HEK293 (cell line): ENCODE measurements around the gene SLC35G1.

ENCODE experiments used
- GFI1B ChIP-seq: fragments of 450-650 bp; formaldehyde crosslinking; IDR thresholded peaks from 2 replicates; pipeline ENCODE4 v1.5.1; 2016; ENCODE audit warnings: missing biosample characterization, missing genetic modification characterization
- IKZF3 ChIP-seq: fragments of 450-650 bp; IDR thresholded peaks from 2 replicates; pipeline ENCODE4 v1.5.0; 2018; ENCODE audit warnings: missing biosample characterization, mild to moderate bottlenecking, missing genetic modification characterization, moderate library complexity
- INSM2 ChIP-seq: fragments of 450-650 bp; formaldehyde crosslinking; IDR thresholded peaks from 2 replicates; pipeline ENCODE4 v1.5.1; 2016; ENCODE audit warnings: missing biosample characterization, missing genetic modification characterization
- PATZ1 ChIP-seq: fragments of 450-650 bp; formaldehyde crosslinking; IDR thresholded peaks from 2 replicates; pipeline ENCODE4 v1.5.1; 2016; ENCODE audit warnings: missing biosample characterization, missing genetic modification characterization
- PRDM2 ChIP-seq: fragments of 450-650 bp; formaldehyde crosslinking; IDR thresholded peaks from 2 replicates; pipeline ENCODE4 v1.5.1; 2016; ENCODE audit warnings: missing biosample characterization, missing genetic modification characterization, borderline replicate concordance
- RBAK ChIP-seq: fragments of 450-650 bp; formaldehyde crosslinking; IDR thresholded peaks from 2 replicates; pipeline ENCODE4 v1.5.1; 2016; ENCODE audit warnings: missing biosample characterization, missing genetic modification characterization
- REPIN1 ChIP-seq: fragments of 450-650 bp; formaldehyde crosslinking; IDR thresholded peaks from 2 replicates; pipeline ENCODE4 v1.5.1; 2017; ENCODE audit warnings: missing biosample characterization, missing genetic modification characterization, low read depth
- ZBTB10 ChIP-seq: fragments of 450-650 bp; formaldehyde crosslinking; IDR thresholded peaks from 2 replicates; pipeline ENCODE4 v1.5.1; 2016; ENCODE audit warnings: missing biosample characterization, missing genetic modification characterization
- ZBTB48 ChIP-seq: fragments of 450-650 bp; formaldehyde crosslinking; IDR thresholded peaks from 2 replicates; pipeline ENCODE4 v1.5.1; 2016; ENCODE audit warnings: missing biosample characterization, missing genetic modification characterization
- ZBTB8A ChIP-seq: fragments of 450-650 bp; formaldehyde crosslinking; IDR thresholded peaks from 2 replicates; pipeline ENCODE4 v1.5.1; 2016; ENCODE audit warnings: missing biosample characterization, missing genetic modification characterization
- ZFHX2 ChIP-seq: fragments of 450-650 bp; formaldehyde crosslinking; conservative IDR thresholded peaks from 2 replicates; pipeline ENCODE4 v1.5.1; 2016; ENCODE audit warnings: missing biosample characterization, missing genetic modification characterization
- ZFP37 ChIP-seq: fragments of 450-650 bp; formaldehyde crosslinking; IDR thresholded peaks from 2 replicates; pipeline ENCODE4 v1.5.1; 2016; ENCODE audit warnings: missing biosample characterization, missing genetic modification characterization
- ZFP41 ChIP-seq: fragments of 450-650 bp; formaldehyde crosslinking; IDR thresholded peaks from 2 replicates; pipeline ENCODE4 v1.5.1; 2016; ENCODE audit warnings: missing biosample characterization, missing genetic modification characterization, borderline replicate concordance
- ZIC2 ChIP-seq: fragments of 450-650 bp; formaldehyde crosslinking; IDR thresholded peaks from 2 replicates; pipeline ENCODE4 v1.5.1; 2016; ENCODE audit warnings: missing biosample characterization, missing genetic modification characterization
- ZNF132 ChIP-seq: fragments of 450-650 bp; formaldehyde crosslinking; IDR thresholded peaks from 2 replicates; pipeline ENCODE4 v1.5.1; 2017; ENCODE audit warnings: missing biosample characterization, missing genetic modification characterization, borderline replicate concordance
- ZNF223 ChIP-seq: fragments of 450-650 bp; formaldehyde crosslinking; IDR thresholded peaks from 2 replicates; pipeline ENCODE4 v1.5.1; 2016; ENCODE audit warnings: missing biosample characterization, missing genetic modification characterization
- ZNF311 ChIP-seq: fragments of 450-650 bp; formaldehyde crosslinking; IDR thresholded peaks from 2 replicates; pipeline ENCODE4 v1.5.1; 2017; ENCODE audit warnings: missing biosample characterization, missing genetic modification characterization, borderline replicate concordance
- ZNF341 ChIP-seq: fragments of 450-650 bp; formaldehyde crosslinking; IDR thresholded peaks from 2 replicates; pipeline ENCODE4; 2016; ENCODE audit warnings: low read depth, missing biosample characterization, missing genetic modification characterization
- ZNF350 ChIP-seq: fragments of 450-650 bp; formaldehyde crosslinking; IDR thresholded peaks from 2 replicates; pipeline ENCODE4 v1.5.0; 2017; ENCODE audit warnings: missing biosample characterization, mild to moderate bottlenecking, missing genetic modification characterization
- ZNF366 ChIP-seq: fragments of 450-650 bp; formaldehyde crosslinking; conservative IDR thresholded peaks from 2 replicates; pipeline ENCODE4 v1.5.1; 2016; ENCODE audit warnings: missing biosample characterization, missing genetic modification characterization
- ZNF514 ChIP-seq: fragments of 450-650 bp; formaldehyde crosslinking; IDR thresholded peaks from 2 replicates; pipeline ENCODE4 v1.5.1; 2016; ENCODE audit warnings: missing biosample characterization, missing genetic modification characterization
- ZNF521 ChIP-seq: fragments of 450-650 bp; formaldehyde crosslinking; IDR thresholded peaks from 2 replicates; pipeline ENCODE4 v1.5.1; 2017; ENCODE audit warnings: missing biosample characterization, mild to moderate bottlenecking, missing genetic modification characterization
- ZNF549 ChIP-seq: fragments of 450-650 bp; IDR thresholded peaks from 2 replicates; pipeline ENCODE4 v1.5.1; 2018; ENCODE audit warnings: missing biosample characterization, missing genetic modification characterization, mild to moderate bottlenecking, inconsistent platforms, moderate library complexity
- ZNF555 ChIP-seq: fragments of 450-650 bp; formaldehyde crosslinking; conservative IDR thresholded peaks from 2 replicates; pipeline ENCODE4 v1.5.1; 2017; ENCODE audit warnings: missing biosample characterization, mild to moderate bottlenecking, missing genetic modification characterization, inconsistent platforms
- ZNF560 ChIP-seq: fragments of 450-650 bp; formaldehyde crosslinking; IDR thresholded peaks from 2 replicates; pipeline ENCODE4 v1.5.1; 2017; ENCODE audit warnings: missing biosample characterization, missing genetic modification characterization, borderline replicate concordance
- ZNF776 ChIP-seq: fragments of 450-650 bp; formaldehyde crosslinking; IDR thresholded peaks from 2 replicates; pipeline ENCODE4 v1.5.0; 2017; ENCODE audit warnings: missing biosample characterization, missing genetic modification characterization, borderline replicate concordance
- ZSCAN23 ChIP-seq: fragments of 450-650 bp; formaldehyde crosslinking; IDR thresholded peaks from 2 replicates; pipeline ENCODE4 v1.5.1; 2016; ENCODE audit warnings: missing biosample characterization, missing genetic modification characterization

The SLC35G1 gene

GRCh38 chr10:93893646-93894515 lies at the start of gene SLC35G1 (continued):
- TF ChIP-seq ZNF521 (tag by site-specific recombination) = no peak
- no peak for TF ChIP-seq ZNF132 (tag by site-specific recombination)
- no peak for TF ChIP-seq RBAK (tag by site-specific recombination)
- TF ChIP-seq ZFHX2 (tag by site-specific recombination) = peak; percentile 57
- no peak for TF ChIP-seq ZFP41
- TF ChIP-seq ZNF223 = no peak
- peak; percentile 79 for TF ChIP-seq ZBTB8A (tag by site-specific recombination)
- peak; percentile 37; the same call in 1 of the 2 replicates for TF ChIP-seq ZIC2 (tag by site-specific recombination)
- peak; percentile 92 for TF ChIP-seq PATZ1 (tag by site-specific recombination)
- TF ChIP-seq ZFP37 = no peak
- TF ChIP-seq ZNF549 (tag by site-specific recombination) = no peak
- no peak for TF ChIP-seq GFI1B (tag by site-specific recombination)
- no peak for TF ChIP-seq INSM2 (tag by site-specific recombination)
- no peak for TF ChIP-seq ZSCAN23 (tag by site-specific recombination)
- no peak for TF ChIP-seq ZNF776
- TF ChIP-seq ZNF514 (tag by site-specific recombination) = no peak
- TF ChIP-seq ZNF366 (tag by site-specific recombination) = no peak
- TF ChIP-seq ZNF560 (tag by site-specific recombination) = no peak
- no peak for TF ChIP-seq ZNF311 (tag by site-specific recombination)
- TF ChIP-seq IKZF3 = no peak
- no peak for TF ChIP-seq REPIN1 (tag by site-specific recombination)
- TF ChIP-seq ZBTB10 (tag by site-specific recombination) = peak; percentile 90
- TF ChIP-seq ZNF341 (tag by site-specific recombination) = peak; percentile 57
- no peak for TF ChIP-seq ZNF555 (tag by site-specific recombination)
- TF ChIP-seq ZBTB48 = no peak
- no peak for TF ChIP-seq PRDM2 (tag by site-specific recombination)
- TF ChIP-seq ZNF350 = no peak
